T-helper 22 cell (primary cell): ENCODE data around the gene BFSP2.
"Not testable (repeated sequence)": the region's sequence is repeated elsewhere in the genome, so short reads cannot be mapped to it uniquely, and the experiment has no call there.

ENCODE experiments used
- DNase-seq: peaks from one replicate; pipeline ENCODE4 v3.0.0-alpha.2; 2020; ENCODE audit warnings: low read depth

BFSP2 gene

GRCh38 chr3:133457465-133458067, 57.7 kb downstream of the BFSP2 start:
- DNase-seq = no peak

- DNase-seq = no peak
Observed at GRCh38 chr3:133459400-133459799, 59.5 kb downstream of the BFSP2 start.

DNA sequence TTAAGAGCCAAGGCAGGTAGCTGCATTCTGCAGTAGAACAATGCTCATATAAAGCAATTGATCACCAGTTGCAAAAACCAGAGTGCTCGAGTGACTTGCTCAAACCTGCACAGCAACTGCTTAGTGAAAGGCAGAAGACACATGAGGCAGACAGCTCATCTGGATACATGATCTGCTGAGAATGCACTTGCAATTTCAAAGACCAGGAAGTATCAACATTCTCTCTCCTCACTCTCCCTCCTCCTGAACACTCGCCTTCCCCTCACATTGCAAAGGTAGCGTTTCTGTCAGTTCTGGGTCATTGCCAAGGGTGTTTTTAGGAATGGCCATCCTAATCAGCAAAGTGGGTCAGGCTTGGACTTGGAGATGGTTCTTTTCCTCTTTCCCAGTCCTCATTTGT, 61.0 kb downstream of the BFSP2 start:
- no peak for DNase-seq

DNA sequence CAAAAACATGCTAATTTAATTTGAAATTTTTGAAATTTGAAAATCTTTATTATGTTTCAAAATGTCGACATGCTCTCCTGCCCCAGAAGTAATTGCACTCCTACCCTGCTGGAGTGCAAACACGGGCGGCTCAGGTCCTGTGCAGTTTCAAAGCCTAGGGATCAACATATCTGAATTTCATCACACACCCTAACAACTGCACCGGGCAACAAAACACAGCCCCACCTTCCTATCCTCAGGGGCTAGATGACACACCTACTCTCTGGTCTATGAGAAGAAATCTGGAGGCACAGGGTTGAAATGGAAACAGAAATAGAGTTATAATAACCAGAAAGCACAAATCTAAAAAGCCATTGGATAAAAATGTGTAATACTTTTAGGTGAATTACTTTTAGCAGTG, 61.4 kb downstream of the BFSP2 start:
- no peak for DNase-seq

GRCh38 chr3:133463347-133463860, 63.5 kb downstream of the BFSP2 start:
- DNase-seq = no peak

DNA sequence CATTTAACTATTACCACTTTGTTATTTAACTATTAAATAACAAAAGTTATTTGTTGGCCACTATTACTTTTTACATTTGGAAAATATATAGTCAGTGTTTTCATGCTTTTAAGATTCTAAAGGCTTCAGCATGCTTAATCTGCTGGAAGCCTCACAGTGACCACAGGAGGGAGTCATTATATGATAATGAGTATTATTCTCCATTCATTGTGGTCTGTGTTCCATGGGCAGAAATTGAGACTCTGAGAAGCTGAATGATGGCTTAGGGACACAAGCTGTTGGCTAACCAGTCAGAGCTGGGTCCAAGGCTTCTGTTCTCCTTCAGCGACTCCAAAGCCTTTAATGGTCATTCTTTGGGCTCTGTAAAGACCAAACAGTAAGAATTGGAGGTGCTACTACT, 64.7 kb downstream of the BFSP2 start:
- no peak for DNase-seq

- DNase-seq = no peak
Observed at GRCh38 chr3:133466531-133467386, 66.9 kb downstream of the BFSP2 start.

GRCh38 chr3:133467780-133468179, 67.9 kb downstream of the BFSP2 start:
- no peak for DNase-seq

GRCh38 chr3:133468251-133468721, 68.4 kb downstream of the BFSP2 start:
- no peak for DNase-seq

DNA sequence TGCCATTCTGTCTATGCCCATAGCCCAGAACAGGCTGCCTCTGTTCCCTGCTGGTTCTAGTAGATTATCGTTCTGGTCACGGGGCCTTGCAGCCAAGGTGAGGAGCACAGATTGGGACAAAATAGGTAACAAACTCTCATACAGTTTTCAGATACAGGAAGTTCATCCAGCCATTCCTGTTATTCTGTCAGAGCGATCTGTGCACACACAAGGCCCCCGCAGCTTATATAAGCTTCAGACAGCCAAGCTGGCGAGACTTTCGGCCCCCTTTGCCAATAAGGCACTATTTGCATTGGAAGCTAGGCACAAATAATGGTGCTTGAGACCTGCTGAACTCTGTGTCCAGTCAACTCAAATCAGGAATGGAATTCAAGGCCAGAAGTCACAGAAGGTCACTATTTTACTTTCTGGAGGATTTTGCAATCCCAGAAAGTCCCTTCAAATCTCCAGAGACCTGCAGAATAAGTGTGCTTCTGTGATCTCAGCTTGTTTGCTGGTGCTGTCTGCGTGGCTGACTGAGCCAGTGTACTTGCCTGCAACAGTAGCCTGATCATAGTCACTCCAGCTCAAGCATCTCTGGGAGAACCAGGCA, 69.4 kb downstream of the BFSP2 start:
- DNase-seq = no peak

GRCh38 chr3:133472242-133472641, 72.4 kb downstream of the BFSP2 start:
- no peak for DNase-seq

DNA sequence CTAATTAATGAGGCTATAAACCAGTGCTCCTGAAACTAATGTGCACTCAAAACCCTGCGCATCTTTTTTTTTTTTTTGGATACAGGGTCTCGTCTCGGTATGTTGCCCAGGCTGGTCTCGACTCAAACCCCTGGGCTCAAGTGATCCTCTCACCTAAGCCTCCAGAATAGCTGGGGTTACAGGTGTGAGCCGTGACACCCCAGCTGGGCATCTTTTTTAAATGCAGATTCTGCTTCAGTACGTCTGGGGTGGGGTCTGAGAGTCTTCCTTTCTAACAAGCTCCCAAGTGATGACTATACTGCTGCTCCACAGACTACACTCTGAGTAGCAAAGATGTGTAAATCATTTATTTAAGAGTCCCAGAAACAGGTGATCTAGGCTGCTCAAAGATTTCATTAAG, 73.0 kb downstream of the BFSP2 start:
- DNase-seq = no peak

GRCh38 chr3:133473472-133474191, 73.8 kb downstream of the BFSP2 start:
- not testable (repeated sequence) for DNase-seq

DNA sequence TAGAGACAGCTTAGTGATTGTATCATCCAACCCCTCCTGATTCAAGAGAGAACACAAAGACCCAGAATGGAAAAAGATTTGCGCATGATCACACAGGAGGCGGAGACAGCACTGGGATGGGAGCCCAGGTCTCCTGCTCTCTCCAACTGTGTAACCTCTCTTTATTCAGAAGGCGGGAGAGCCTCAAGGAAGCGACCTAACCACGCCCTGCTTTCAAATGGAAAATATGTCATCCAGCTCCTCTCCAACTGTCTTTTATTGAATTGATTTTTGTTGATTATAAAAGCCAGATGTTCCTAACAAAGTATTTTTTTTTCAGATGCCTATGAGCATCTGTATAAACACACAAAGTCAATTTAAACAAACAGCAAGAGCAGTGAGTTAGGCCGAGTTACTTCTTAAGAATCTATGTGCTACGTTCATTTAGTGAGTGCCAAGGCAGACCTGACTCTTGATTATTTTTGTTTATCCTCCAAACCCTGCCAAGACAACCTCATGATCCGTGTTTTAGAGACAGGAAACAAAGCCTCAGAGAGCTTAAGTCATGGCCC, 74.5 kb downstream of the BFSP2 start:
- DNase-seq = no peak

- DNase-seq = no peak
Observed at GRCh38 chr3:133474817-133475216, 75.0 kb downstream of the BFSP2 start.

- DNase-seq = no peak
Observed at GRCh38 chr3:133475245-133476010, 75.6 kb downstream of the BFSP2 start.

DNA sequence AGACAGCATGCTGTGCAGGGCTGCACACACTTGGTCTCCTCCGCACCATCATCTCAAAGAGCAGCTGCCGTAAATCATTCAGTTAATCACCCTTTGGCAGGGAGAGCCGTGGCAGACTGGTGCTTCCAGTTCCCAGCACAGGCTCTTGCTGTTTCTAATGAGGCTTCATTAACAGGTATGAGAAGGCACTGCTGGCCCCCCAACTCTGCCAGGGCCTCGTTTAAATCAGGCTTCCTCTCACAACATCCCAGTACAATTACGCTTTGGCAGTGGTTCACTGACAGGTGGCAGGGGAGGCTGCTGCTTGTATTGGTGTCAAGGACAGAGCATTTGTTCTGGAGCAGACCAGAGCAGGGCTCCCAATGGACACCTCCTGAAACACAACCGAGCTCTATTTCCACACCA, 77.1 kb downstream of the BFSP2 start:
- no peak for DNase-seq

DNA sequence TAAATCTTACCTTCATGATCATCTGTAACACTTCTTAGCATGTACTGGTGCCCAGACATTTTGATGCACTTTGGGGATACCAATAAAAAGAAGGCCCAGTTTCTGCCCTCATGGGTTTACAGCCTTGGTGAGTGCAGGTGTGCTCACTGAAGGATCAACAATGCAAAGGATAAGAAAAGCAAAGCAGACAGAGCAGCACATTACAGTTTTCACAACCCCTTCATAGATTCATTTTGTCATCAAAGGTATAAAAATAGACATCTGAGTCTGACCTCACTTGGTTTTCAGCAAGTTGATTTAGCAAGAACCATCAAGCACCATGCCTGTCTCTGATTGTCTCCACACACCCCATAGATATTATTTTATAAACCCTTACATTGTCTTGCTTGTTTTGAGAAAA, 77.6 kb downstream of the BFSP2 start:
- DNase-seq = no peak

- DNase-seq = no peak
Observed at GRCh38 chr3:133478624-133479023, 78.8 kb downstream of the BFSP2 start.

DNA sequence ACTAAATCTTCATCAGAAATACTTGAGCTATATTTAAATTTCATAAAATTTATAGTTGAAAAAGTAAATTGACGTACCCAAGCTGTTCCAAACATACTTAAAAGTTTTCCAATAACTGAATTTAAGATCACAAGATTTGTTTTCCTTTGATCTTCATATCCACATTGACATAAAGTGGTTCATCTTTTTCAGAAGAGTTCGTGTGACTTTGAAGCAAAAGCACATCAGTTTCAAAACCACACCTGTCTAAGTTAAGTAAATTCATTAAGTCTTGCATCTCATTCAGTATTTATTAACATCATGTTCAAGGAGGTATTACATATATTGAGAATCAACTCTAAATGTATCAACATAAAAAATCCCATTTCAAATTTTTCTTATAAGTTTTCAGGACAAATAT, 79.5 kb downstream of the BFSP2 start:
- no peak for DNase-seq
